GM19025 (cell line): ENCODE data around the gene CYP4A22.
"Not testable (repeated sequence)": the region's sequence is repeated elsewhere in the genome, so short reads cannot be mapped to it uniquely, and the experiment has no call there.

ENCODE experiments used
- ATAC-seq: cut with Tn5 transposase; IDR thresholded peaks from one replicate; pipeline ENCODE4 v1.9.1; 2021; ENCODE audit warnings: mild to moderate bottlenecking, low read depth, moderate library complexity; ENCODE audit not compliant: unreplicated experiment

The CYP4A22 gene

GRCh38 chr1:47137198-47137597, at the start of gene CYP4A22:
Gene CYP4A22, plus strand, starts transcription at chr1:47137441. Its CDS starts 45 bp downstream, at chr1:47137486.
- no peak for ATAC-seq

GRCh38 chr1:47089356-47089755, 47.9 kb upstream of the CYP4A22 start:
- not testable (repeated sequence) for ATAC-seq

GRCh38 chr1:47091476-47091875, 45.8 kb upstream of the CYP4A22 start:
- not testable (repeated sequence) for ATAC-seq

- ATAC-seq: no peak
Measured at GRCh38 chr1:47104816-47105215, 32.4 kb upstream of the CYP4A22 start.

GRCh38 chr1:47106792-47107191, 30.4 kb upstream of the CYP4A22 start:
- ATAC-seq: no peak

- ATAC-seq: not testable (repeated sequence)
Measured at GRCh38 chr1:47107851-47108574, 29.2 kb upstream of the CYP4A22 start.

- ATAC-seq: not testable (repeated sequence)
Measured at GRCh38 chr1:47109482-47109881, 27.8 kb upstream of the CYP4A22 start.

- ATAC-seq: no peak
Measured at GRCh38 chr1:47113178-47113577, 24.1 kb upstream of the CYP4A22 start.

GRCh38 chr1:47121039-47121438, 16.2 kb upstream of the CYP4A22 start:
- ATAC-seq: not testable (repeated sequence)

- not testable (repeated sequence) for ATAC-seq
Measured at GRCh38 chr1:47124834-47125233, 12.4 kb upstream of the CYP4A22 start.

- ATAC-seq: not testable (repeated sequence)
Measured at GRCh38 chr1:47126997-47127396, 10.2 kb upstream of the CYP4A22 start.

- ATAC-seq: no peak
Measured at GRCh38 chr1:47128221-47128620, 9.0 kb upstream of the CYP4A22 start.

GRCh38 chr1:47128854-47129253, 8.4 kb upstream of the CYP4A22 start:
- not testable (repeated sequence) for ATAC-seq

GRCh38 chr1:47129489-47130230, 7.6 kb upstream of the CYP4A22 start:
- not testable (repeated sequence) for ATAC-seq

- ATAC-seq: not testable (repeated sequence)
Measured at GRCh38 chr1:47132665-47133064, 4.6 kb upstream of the CYP4A22 start.

GRCh38 chr1:47137925-47138615, 829 bp downstream of the CYP4A22 start:
- ATAC-seq: no peak

- ATAC-seq: not testable (repeated sequence)
Measured at GRCh38 chr1:47140358-47140757, 3.1 kb downstream of the CYP4A22 start.

- ATAC-seq: not testable (repeated sequence)
Measured at GRCh38 chr1:47143654-47144053, 6.4 kb downstream of the CYP4A22 start.

- not testable (repeated sequence) for ATAC-seq
Measured at GRCh38 chr1:47146495-47146894, 9.3 kb downstream of the CYP4A22 start.

GRCh38 chr1:47147047-47147785, 10.0 kb downstream of the CYP4A22 start:
- ATAC-seq: no peak
